Amygdala (tissue), 56 donors: ENCODE data around the gene AKAP6.
A peak's percentile ranks its signal among the peaks of the same experiment; 100 is the strongest.
"Not testable (repeated sequence)": the region's sequence is repeated elsewhere in the genome, so short reads cannot be mapped to it uniquely, and the experiment has no call there.

Experiments
- DNase-seq, 56 donors: peaks; one replicate each; lab custom pipeline; 2025; lab: John Stamatoyannopoulos, UW

AKAP6 gene

DNA sequence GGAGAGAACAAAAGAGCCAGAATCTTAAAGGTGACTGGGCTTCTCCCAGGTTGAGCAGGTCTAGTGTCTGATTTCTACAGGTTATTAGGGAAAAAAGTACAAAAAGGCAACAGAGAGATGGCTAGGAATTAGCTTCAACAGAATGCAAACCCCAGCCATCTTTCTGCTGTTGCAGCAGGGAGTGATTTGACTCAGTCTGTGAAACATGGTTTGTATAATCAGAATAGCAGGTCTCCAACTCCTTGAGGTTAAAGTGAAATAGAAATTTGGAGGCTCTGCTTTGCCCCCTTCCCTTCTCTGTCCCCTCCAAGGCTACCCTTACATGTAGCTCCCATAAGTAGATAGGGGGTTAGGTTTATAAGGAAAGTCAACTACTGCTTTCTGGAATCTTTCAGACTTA, 105.8 kb downstream of the AKAP6 start:
- no peak for DNase-seq

GRCh38 chr14:32435411-32435810, 106.3 kb downstream of the AKAP6 start:
- no peak for DNase-seq

DNA sequence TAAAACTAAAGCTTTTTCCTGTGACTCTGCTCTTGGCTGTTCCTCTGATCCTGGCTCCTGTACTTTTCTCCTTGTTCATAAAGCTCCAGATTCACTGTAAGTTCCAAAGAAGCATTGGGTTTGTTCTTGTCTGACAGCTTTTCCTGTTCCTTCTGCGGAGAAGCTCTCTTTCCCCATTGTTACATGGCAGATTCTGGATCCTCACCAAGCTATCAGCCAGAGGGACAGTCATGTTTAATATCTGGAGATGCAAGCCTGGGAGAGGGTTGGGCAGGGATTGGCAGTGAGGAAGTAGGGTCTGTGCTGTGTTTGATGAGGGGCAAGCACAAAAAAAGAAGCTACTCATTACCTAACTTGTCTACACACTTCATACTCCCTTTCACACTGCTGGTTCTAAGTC, 107.9 kb downstream of the AKAP6 start:
- no peak for DNase-seq

GRCh38 chr14:32438517-32438916, 109.4 kb downstream of the AKAP6 start:
- no peak for DNase-seq

DNA sequence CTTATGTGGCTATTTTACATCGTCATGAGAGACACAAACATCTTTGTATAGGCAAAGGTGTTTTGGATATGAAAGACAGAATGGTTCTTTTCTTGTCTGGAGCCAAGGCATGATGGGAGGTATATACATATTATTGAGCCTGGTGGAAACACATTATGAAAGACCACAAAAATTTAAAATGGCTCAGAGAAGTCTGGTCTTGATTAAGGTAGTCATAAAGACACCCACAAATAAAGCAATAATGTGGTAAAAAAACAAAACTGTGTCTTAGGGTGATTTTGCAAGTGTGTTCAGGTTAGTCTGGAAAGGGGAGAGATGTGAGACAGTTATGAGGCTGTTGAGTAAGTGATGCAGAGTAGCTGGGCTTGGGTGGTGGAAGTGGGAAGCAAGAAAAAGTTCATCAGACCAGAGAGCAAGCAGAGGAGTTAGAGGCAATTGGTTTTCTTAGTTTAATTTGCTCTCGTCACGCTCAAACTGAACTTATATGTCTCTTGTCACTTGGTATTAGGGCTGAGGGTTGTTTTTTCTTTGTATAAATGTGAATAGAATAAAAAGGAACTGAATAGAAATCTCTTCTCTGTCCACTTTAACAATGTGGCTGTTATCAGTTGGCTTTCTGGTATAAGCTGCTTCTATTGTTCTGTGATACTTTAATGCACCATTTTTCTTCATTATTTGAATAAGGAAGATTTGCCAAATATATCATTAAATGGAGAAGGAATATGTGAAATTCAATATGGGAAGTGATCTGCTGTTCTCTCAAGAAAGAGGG, 115.0 kb downstream of the AKAP6 start:
- no peak for DNase-seq

- DNase-seq: no peak
These were observed 118.3 kb downstream of the AKAP6 start for GRCh38 chr14:32447371-32447770.

GRCh38 chr14:32449648-32450047, 120.5 kb downstream of the AKAP6 start:
- no peak for DNase-seq

DNA sequence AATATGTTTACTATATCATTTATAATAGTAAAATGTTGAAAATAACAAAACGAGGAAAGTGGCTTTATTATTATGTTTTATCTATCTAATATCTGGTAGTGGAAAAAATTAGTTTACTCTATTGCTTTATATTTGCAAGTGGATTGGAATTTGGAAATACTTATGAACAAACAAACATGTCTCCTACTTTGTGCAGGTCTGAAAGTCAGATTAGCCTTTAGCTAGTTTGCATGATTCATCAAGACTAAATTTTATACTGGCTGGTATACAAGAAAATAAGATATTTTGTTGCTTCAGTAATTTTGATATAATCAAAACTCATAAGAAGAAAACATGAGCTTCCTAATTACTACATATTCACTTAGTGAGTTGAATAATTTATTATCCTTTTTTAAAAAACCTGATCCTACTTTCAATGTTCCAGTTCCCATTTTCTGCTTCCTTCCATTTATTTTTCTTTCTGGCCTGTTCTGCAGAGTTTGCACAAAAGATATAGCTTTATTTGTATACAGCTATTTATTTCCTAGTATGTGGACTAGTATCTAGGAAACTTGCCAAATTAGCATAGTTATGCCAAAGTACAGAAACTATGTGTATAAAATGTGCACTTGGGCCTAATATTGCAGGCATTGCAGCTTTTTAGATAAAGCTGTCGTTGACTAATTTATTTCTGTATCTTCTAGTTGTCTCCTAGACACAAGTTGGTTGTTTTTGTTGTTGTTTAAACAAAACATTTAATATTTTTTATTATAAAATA, 122.0 kb downstream of the AKAP6 start:
- no peak for DNase-seq

GRCh38 chr14:32453857-32454810, 125.0 kb downstream of the AKAP6 start:
- no peak for DNase-seq

- no peak for DNase-seq
These were observed 128.3 kb downstream of the AKAP6 start for GRCh38 chr14:32457213-32457920.

DNA sequence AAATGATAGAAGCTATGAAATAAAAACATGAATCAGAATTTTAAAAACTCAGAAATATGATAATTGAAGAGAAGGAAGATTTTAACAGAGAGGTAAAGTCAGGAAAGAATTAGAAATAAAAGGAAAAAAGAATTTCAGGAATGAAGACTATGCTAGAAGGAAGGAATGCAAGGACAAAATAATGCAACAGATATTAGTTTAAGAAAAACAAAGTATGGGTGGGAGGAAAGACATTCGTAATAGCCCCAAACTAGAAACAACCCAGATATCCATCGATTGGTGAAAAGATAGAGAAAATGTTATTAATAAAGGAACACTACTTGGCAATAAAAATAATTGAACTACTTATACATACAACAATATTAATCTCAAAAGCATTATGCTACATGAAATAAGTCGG, 129.6 kb downstream of the AKAP6 start:
- no peak for DNase-seq

DNA sequence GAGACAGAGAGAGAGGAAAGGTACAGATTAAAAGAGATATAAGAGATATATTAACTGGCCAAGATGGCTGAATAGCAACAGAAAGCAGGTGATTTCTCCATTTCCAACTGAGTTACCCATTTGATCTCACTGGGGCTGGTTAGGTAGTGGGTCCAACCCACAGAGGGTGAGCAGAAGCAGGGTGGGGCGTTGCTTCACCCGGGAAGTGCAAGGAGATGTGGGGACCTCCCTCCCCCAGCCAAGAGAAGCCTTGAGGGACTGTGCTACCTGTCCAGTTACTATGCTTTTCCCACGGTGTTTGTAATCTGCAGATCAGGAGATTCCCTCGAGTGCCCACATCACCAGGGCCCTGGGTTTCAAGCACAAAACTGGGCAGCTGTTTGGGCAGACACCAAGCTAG, 131.2 kb downstream of the AKAP6 start:
- DNase-seq: no peak

DNA sequence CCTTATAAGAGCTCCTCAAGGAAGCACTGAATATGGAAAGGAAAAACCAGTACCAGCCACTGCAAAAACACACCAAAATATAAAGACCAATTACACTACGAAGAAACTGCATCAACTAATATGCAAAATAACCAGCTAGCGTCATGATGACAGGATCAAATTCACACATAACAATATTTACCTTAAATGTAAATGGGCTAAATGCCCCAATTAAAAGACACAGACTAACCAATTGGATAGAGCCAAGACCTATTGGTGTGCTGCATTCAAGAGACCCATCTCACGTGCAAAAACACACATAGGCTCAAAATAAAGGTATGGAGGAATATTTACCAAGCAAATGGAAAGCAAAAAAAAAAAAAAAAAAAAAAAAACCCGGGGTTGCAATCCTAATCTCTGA, 133.5 kb downstream of the AKAP6 start:
- not testable (repeated sequence) for DNase-seq

- DNase-seq: peak in 2 of 56 donors; percentile 25 to 30
These were observed 139.9 kb downstream of the AKAP6 start for GRCh38 chr14:32468955-32469354.

GRCh38 chr14:32469388-32470160, 140.5 kb downstream of the AKAP6 start:
- peak in 1 of 56 donors; percentile 47 for DNase-seq

GRCh38 chr14:32470161-32470715, 141.1 kb downstream of the AKAP6 start:
- DNase-seq: peak in 3 of 56 donors; percentile 18 to 25 (median 21)

DNA sequence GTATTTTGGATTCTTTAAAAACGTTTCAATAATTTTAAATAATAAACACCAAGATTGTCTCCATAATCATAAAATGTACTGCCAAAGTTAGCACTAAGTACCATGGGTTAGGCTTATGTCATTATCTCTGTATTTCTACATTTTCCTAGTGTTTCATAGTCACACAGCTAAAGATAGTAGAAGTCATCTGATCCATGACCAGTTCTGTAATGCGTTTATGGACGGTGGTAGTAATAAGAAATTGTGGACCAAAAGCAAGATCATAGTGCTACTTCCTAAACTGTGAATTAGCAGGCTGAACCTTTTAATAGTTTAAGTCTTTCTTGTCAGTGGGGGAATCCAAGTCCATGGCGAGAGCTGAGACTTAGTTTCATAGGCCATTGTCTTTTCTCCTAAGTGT, 142.1 kb downstream of the AKAP6 start:
- no peak for DNase-seq

DNA sequence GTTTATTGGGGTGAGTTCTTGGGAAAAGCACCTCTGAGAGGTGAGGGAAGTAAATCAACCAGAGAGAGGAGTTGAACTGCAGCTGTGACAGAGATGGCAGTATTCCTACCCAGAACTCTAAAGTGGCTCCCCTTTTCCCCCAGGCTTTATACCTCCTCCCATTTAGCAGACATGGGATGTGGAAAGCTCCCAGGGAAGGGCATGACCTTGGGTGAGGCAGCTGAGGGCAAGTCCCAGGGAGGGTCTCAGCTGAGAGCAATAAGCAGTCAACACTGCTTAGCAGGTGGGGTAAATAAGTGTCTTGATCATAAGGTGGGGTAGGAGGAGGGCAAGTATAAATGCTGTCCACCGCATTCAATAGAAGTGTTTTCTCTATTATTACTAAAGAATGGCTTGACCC, 143.0 kb downstream of the AKAP6 start:
- DNase-seq: no peak
